ENCODE measurements around the gene CWC25.

Gene CWC25

GRCh38 chr17:38853292-38854219 lies 28.4 kb upstream of the CWC25 start, which contains the start of gene RPL23:
Gene RPL23, minus strand, starts transcription at chr17:38853721. Its CDS starts 11 bp downstream, at chr17:38853710.
- Histone ChIP-seq H3K4me3 (ENCODE audit: low read depth, low read length) (peak within 1 kb of the TSS; percentile 89), H3K36me3 (peaks cover 48% of the 10 kb centered on the region), H3K9me3 (no peaks in the 10 kb centered on the region), H3K4me1 (no peaks in the 10 kb centered on the region; the same call in 1 of the 2 replicates), H3K27me3 (no peaks in the 10 kb centered on the region; the same call in 1 of the 2 replicates)
- no peak for TF ChIP-seq CTCF (IDR thresholded peaks at IDR 0.05; ENCODE audit: low read depth, low read length)
- DNase-seq = peak; percentile 95

- no peaks in the 10 kb centered on the region; the same call in 1 of the 2 replicates for H3K4me1 ChIP-seq
These were observed 27.7 kb upstream of the CWC25 start for GRCh38 chr17:38852771-38853291.

GRCh38 chr17:38851434-38851833 lies 26.3 kb upstream of the CWC25 start:
- Histone ChIP-seq H3K27me3 (no peaks in the 10 kb centered on the region; the same call in 1 of the 2 replicates), H3K4me3 (ENCODE audit: low read depth, low read length) (peak overlapping the region; percentile 89), H3K4me1 (no peaks in the 10 kb centered on the region; the same call in 1 of the 2 replicates), H3K36me3 (peaks cover 68% of the 10 kb centered on the region), H3K9me3 (no peaks in the 10 kb centered on the region)
- DNase-seq = no peak
- no peak for TF ChIP-seq CTCF (IDR thresholded peaks at IDR 0.05; ENCODE audit: low read depth, low read length)

More at GRCh38 chr17:38852771-38853291, 27.7 kb upstream of the CWC25 start:
- DNase-seq = no peak
- TF ChIP-seq CTCF (IDR thresholded peaks at IDR 0.05; ENCODE audit: low read depth, low read length) = no peak
- H3K27me3 ChIP-seq = no peaks in the 10 kb centered on the region; the same call in 1 of the 2 replicates
- no peaks in the 10 kb centered on the region for H3K9me3 ChIP-seq
- peak overlapping the region; percentile 89 for H3K4me3 ChIP-seq (ENCODE audit: low read depth, low read length)
- H3K36me3 ChIP-seq = peaks cover 56% of the 10 kb centered on the region

GRCh38 chr17:38850374-38850773 lies 25.3 kb upstream of the CWC25 start:
- Histone ChIP-seq H3K36me3 (peaks cover 69% of the 10 kb centered on the region), H3K4me1 (no peaks in the 10 kb centered on the region; the same call in 1 of the 2 replicates), H3K27me3 (no peaks in the 10 kb centered on the region; the same call in 1 of the 2 replicates), H3K9me3 (no peaks in the 10 kb centered on the region), H3K4me3 (ENCODE audit: low read depth, low read length) (peak overlapping the region; percentile 89)
- no peak for TF ChIP-seq CTCF (IDR thresholded peaks at IDR 0.05; ENCODE audit: low read depth, low read length)
- DNase-seq = no peak

- Histone ChIP-seq H3K4me3 (ENCODE audit: low read depth, low read length) (no peak overlapping the region), H3K27me3 (no peaks in the 10 kb centered on the region; the same call in 1 of the 2 replicates), H3K9me3 (no peaks in the 10 kb centered on the region), H3K4me1 (no peaks in the 10 kb centered on the region; the same call in 1 of the 2 replicates), H3K36me3 (peaks cover 69% of the 10 kb centered on the region)
- DNase-seq = no peak
- no peak for TF ChIP-seq CTCF (IDR thresholded peaks at IDR 0.05; ENCODE audit: low read depth, low read length)
These were observed 24.0 kb upstream of the CWC25 start for GRCh38 chr17:38848939-38849605.

Measured in BE2C (cell line).